Thoracic aorta (tissue), 2 donors: Measurements from ENCODE around the gene BAZ1A. TPM values are rescaled to one million over a fixed set of nuclear protein-coding genes. Genes with fewer than 3 reads are reported as not detected.

Experiments used
- ATAC-seq: fragments of 150-250 bp; one replicate; pipeline ENCODE4 v1.8.0; 2017; ENCODE audit warnings: low read depth; ENCODE audit not compliant: insufficient number of reproducible peaks, low FRiP score
- DNase-seq: peaks from one replicate; pipeline ENCODE4 v3.0.0-alpha.2; 2020; ENCODE audit warnings: low spot score
- H3K27ac ChIP-seq, 2 donors: fragments of 200-600 bp; sonication (generic); 1 replicate in 1 of 2; 2 replicates in 1 of 2; pipeline ENCODE4 v1.5.1; 2016; ENCODE audit warnings: mild to moderate bottlenecking in 2 of 2, moderate library complexity in 2 of 2
- H3K27me3 ChIP-seq: fragments of 200-600 bp; sonication (generic); replicated peaks from 2 replicates; pipeline ENCODE4 v1.6.0; 2016; ENCODE audit warnings: mild to moderate bottlenecking; ENCODE audit not compliant: insufficient read depth
- H3K36me3 ChIP-seq: fragments of 200-600 bp; sonication (generic); one replicate; pipeline ENCODE4 v1.5.1; 2016
- H3K4me1 ChIP-seq, 2 donors: fragments of 200-600 bp; sonication (generic); 1 replicate in 1 of 2; 2 replicates in 1 of 2; pipeline versions ENCODE4 v1.5.1 to v1.6.0; 2016; ENCODE audit warnings: low read depth in 2 of 2, mild to moderate bottlenecking in 1 of 2; ENCODE audit not compliant: control insufficient read depth in 1 of 2
- H3K4me3 ChIP-seq: fragments of 200-600 bp; sonication (generic); 2 replicates; pipeline ENCODE4 v1.5.1; 2016; ENCODE audit warnings: mild to moderate bottlenecking
- H3K9me3 ChIP-seq: fragments of 200-600 bp; sonication (generic); 2 replicates; pipeline ENCODE4 v1.5.1; 2016
- total RNA-seq, 2 donors: library from RNA; depleted of rRNA; stranded (reverse); fragments of >200 nt; gene quantifications; one replicate each; pipeline versions ENCODE4 v1.1.0 to v1.2.3, GENCODE V29; 2016
- TF ChIP-seq, protein P1 (sequence below): fragments of 200-600 bp; sonication (generic); IDR thresholded peaks from one replicate; pipeline ENCODE4 v1.5.1; 2019; ENCODE audit warnings: antibody characterized with exemption

The BAZ1A gene
- total RNA-seq, 2 donors from 2014 or later, result 16.1 to 51.6 TPM

GRCh38 chr14:34718750-34719304 lies 156.3 kb downstream of the BAZ1A start:
- no peak for DNase-seq
- Histone ChIP-seq H3K27ac (no peak overlapping the region), H3K36me3 (no peaks in the 10 kb centered on the region), H3K9me3 (no peaks in the 10 kb centered on the region), H3K4me1 (peaks cover 3 to 15% of the 10 kb centered on the region in 2 donors), H3K27me3 (no peaks in the 10 kb centered on the region), H3K4me3 (no peak overlapping the region)
- TF ChIP-seq, protein P1, sequence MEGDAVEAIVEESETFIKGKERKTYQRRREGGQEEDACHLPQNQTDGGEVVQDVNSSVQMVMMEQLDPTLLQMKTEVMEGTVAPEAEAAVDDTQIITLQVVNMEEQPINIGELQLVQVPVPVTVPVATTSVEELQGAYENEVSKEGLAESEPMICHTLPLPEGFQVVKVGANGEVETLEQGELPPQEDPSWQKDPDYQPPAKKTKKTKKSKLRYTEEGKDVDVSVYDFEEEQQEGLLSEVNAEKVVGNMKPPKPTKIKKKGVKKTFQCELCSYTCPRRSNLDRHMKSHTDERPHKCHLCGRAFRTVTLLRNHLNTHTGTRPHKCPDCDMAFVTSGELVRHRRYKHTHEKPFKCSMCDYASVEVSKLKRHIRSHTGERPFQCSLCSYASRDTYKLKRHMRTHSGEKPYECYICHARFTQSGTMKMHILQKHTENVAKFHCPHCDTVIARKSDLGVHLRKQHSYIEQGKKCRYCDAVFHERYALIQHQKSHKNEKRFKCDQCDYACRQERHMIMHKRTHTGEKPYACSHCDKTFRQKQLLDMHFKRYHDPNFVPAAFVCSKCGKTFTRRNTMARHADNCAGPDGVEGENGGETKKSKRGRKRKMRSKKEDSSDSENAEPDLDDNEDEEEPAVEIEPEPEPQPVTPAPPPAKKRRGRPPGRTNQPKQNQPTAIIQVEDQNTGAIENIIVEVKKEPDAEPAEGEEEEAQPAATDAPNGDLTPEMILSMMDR, result no peak
- no peak for ATAC-seq

DNA sequence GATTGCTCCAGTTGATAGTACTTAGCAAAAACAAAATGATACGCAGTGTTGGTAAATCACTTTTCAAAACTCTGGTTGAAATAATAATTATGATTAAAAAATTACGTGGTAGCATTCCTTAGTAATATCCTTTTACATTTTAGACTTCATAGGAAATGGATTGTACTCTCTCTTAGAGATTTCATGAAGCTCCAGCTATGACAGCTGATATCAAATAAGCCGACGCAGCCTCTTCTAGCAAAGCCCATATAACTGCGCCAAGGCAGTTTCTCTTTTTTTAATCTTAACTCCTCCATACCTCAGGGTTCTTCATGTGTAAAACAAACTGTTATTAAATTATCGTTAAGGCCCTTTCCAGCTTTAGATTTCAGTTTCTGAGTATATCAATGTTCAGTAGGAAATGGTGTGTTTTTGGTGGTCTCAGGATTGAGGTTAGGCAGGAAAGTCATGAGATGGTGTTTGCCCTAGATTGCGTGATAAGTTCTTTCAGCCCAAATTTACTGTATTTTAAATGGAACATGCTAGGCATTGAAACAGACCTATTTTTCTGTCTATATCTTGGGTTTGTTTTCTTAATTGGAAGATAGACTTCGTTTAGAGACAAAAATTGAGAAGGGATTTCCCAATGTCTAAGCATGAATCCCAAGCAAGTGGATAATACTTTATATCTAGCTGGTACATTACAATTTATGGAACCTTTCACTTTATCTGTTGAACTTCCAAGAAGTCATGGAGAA lies 159.9 kb downstream of the BAZ1A start:
- peaks cover 4% of the 10 kb centered on the region for H3K36me3 ChIP-seq
- peak overlapping the region; percentile 98 to 99 for H3K27ac ChIP-seq
- H3K27me3 ChIP-seq, result no peaks in the 10 kb centered on the region
- ATAC-seq (no peak), DNase-seq (no peak)
- TF ChIP-seq, protein P1, result no peak
- no peaks in the 10 kb centered on the region for H3K9me3 ChIP-seq
- peak overlapping the region; percentile 99 for H3K4me3 ChIP-seq
- H3K4me1 ChIP-seq, result peaks cover 30 to 38% of the 10 kb centered on the region in 2 donors

DNA sequence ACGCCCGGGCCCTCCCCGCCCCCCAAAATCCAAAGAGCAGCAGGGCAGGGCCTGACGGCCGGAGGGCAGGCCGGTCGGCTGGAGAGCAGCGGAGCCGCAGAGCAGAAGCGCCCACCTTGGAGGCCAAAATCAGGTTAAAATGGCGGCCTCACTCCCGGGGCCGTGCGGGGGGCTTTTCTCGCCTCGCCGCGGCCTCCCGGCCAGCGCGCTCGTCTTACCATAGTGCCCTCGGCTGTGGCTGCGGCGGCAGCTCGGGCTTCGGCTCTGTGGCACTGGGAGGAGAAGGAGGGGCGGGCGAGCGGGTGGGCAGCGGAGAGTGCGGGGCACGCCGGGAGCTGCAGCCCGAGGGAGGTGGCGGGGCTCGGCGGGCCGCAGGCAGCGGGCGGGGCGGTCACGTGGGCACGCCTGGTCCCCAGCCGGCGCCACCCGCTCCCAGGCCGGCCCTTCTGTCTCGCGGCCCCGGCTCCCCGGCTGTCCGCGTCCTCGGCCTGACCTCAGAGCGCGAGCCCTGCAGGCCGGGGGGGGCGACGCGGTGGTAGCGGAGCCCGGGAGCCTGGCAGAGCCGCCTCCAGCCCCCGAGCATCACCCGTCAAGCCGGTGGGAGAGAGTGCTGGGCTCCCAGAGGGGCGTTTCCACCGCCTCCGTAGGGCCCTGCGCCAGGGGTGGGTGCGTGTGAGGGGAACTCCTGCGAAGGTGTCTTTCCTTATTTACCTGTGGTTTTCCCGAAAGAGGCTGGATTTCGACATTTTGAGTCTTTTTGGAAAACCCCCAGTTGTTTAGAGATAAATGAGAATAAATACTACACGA lies 160.6 kb downstream of the BAZ1A start, which contains the start of gene CFL2:
Gene CFL2 (minus strand): TSS at position 274 of the 807 bp plus-strand sequence. CDS start 53 bp downstream, at position 221.
- DNase-seq, result peak; percentile 50
- peaks cover 30 to 46% of the 10 kb centered on the region in 2 donors for H3K4me1 ChIP-seq
- peak; percentile 86 for ATAC-seq

GRCh38 chr14:34713681-34714319 lies 161.4 kb downstream of the BAZ1A start:
- DNase-seq (no peak), ATAC-seq (peak; percentile 70)
- Histone ChIP-seq H3K4me3 (peak overlapping the region; percentile 99), H3K9me3 (no peaks in the 10 kb centered on the region), H3K27me3 (no peaks in the 10 kb centered on the region), H3K4me1 (peaks cover 30 to 52% of the 10 kb centered on the region in 2 donors), H3K36me3 (peaks cover 4% of the 10 kb centered on the region), H3K27ac (peak overlapping the region; percentile 98 to 99)
- TF ChIP-seq, protein P1, result no peak

More for the DNA sequence above, 160.6 kb downstream of the BAZ1A start, which contains the start of gene CFL2:
- no peaks in the 10 kb centered on the region for H3K9me3 ChIP-seq
- H3K4me3 ChIP-seq, result peak within 1 kb of the TSS; percentile 99
- peaks cover 4% of the 10 kb centered on the region for H3K36me3 ChIP-seq
- no peaks in the 10 kb centered on the region for H3K27me3 ChIP-seq
- peak within 1 kb of the TSS; percentile 98 to 99 for H3K27ac ChIP-seq
- TF ChIP-seq, protein P1, result no peak
